Measurements from ENCODE around the gene PRELID1.

PRELID1 gene

GRCh38 chr5:177313561-177314259, 10.1 kb downstream of the PRELID1 start:
- no peak for DNase-seq
- TF ChIP-seq POLR2A (IDR thresholded peaks at IDR 0.05; ENCODE audit: low read length), result no peak
- TF ChIP-seq GATA1 (IDR thresholded peaks at IDR 0.05; ENCODE audit: low read depth, low read length), result no peak

GRCh38 chr5:177314376-177315342, 11.1 kb downstream of the PRELID1 start:
- DNase-seq, result no peak
- no peak for TF ChIP-seq POLR2A (IDR thresholded peaks at IDR 0.05; ENCODE audit: low read length)
- no peak for TF ChIP-seq GATA1 (IDR thresholded peaks at IDR 0.05; ENCODE audit: low read depth, low read length)

GRCh38 chr5:177315411-177315810, 11.8 kb downstream of the PRELID1 start:
- no peak for DNase-seq
- no peak for TF ChIP-seq GATA1 (IDR thresholded peaks at IDR 0.05; ENCODE audit: low read depth, low read length)
- TF ChIP-seq POLR2A (IDR thresholded peaks at IDR 0.05; ENCODE audit: low read length), result no peak

- DNase-seq, result no peak
- TF ChIP-seq GATA1 (IDR thresholded peaks at IDR 0.05; ENCODE audit: low read depth, low read length) (no peak), POLR2A (IDR thresholded peaks at IDR 0.05; ENCODE audit: low read length) (no peak)
Measured at GRCh38 chr5:177316005-177316404, 12.4 kb downstream of the PRELID1 start.

- TF ChIP-seq POLR2A (IDR thresholded peaks at IDR 0.05; ENCODE audit: low read length) (no peak), GATA1 (IDR thresholded peaks at IDR 0.05; ENCODE audit: low read depth, low read length) (no peak)
- peak; percentile 79 to 86 for DNase-seq
Measured at GRCh38 chr5:177317959-177318377, 14.4 kb downstream of the PRELID1 start.

GRCh38 chr5:177319913-177320588, 16.5 kb downstream of the PRELID1 start:
- no peak for TF ChIP-seq POLR2A (IDR thresholded peaks at IDR 0.05; ENCODE audit: low read length)
- TF ChIP-seq GATA1 (IDR thresholded peaks at IDR 0.05; ENCODE audit: low read depth, low read length), result no peak
- no peak for DNase-seq

- TF ChIP-seq GATA1 (IDR thresholded peaks at IDR 0.05; ENCODE audit: low read depth, low read length) (no peak), POLR2A (IDR thresholded peaks at IDR 0.05; ENCODE audit: low read length) (no peak)
- DNase-seq, result no peak
Measured at GRCh38 chr5:177320879-177321278, 17.3 kb downstream of the PRELID1 start.

- TF ChIP-seq GATA1 (IDR thresholded peaks at IDR 0.05; ENCODE audit: low read depth, low read length) (no peak), POLR2A (IDR thresholded peaks at IDR 0.05; ENCODE audit: low read length) (no peak)
- DNase-seq, result no peak
Measured at GRCh38 chr5:177325868-177326381, 22.3 kb downstream of the PRELID1 start.

GRCh38 chr5:177327539-177328522, 24.2 kb downstream of the PRELID1 start:
- DNase-seq, result no peak
- no peak for TF ChIP-seq GATA1 (IDR thresholded peaks at IDR 0.05; ENCODE audit: low read depth, low read length)
- TF ChIP-seq POLR2A (IDR thresholded peaks at IDR 0.05; ENCODE audit: low read length), result no peak

GRCh38 chr5:177328545-177329231, 25.1 kb downstream of the PRELID1 start:
- no peak for TF ChIP-seq POLR2A (IDR thresholded peaks at IDR 0.05; ENCODE audit: low read length)
- DNase-seq, result no peak

GRCh38 chr5:177329883-177330282, 26.3 kb downstream of the PRELID1 start:
- TF ChIP-seq GATA1 (IDR thresholded peaks at IDR 0.05; ENCODE audit: low read depth, low read length) (no peak), POLR2A (IDR thresholded peaks at IDR 0.05; ENCODE audit: low read length) (no peak)
- DNase-seq, result no peak
